NCI-H2029 treated with DMSO at 0.1 percent for 48 hours (cell line): ENCODE results near the gene THSD4.

Source experiments
- DNase-seq: peaks from one replicate; lab custom pipeline; 2025; lab: John Stamatoyannopoulos, UW

THSD4 gene

GRCh38 chr15:71225851-71226250 is 110.6 kb downstream of the THSD4 start:
- no peak for DNase-seq

GRCh38 chr15:71226536-71227455 is 111.5 kb downstream of the THSD4 start:
- DNase-seq = no peak

GRCh38 chr15:71228403-71228802 is 113.1 kb downstream of the THSD4 start:
- no peak for DNase-seq

GRCh38 chr15:71230303-71230702 is 115.0 kb downstream of the THSD4 start:
- no peak for DNase-seq

- DNase-seq = no peak
Observed at GRCh38 chr15:71231758-71232157, 116.5 kb downstream of the THSD4 start.

- DNase-seq = no peak
Observed at GRCh38 chr15:71232411-71232810, 117.1 kb downstream of the THSD4 start.

GRCh38 chr15:71237456-71238188 is 122.4 kb downstream of the THSD4 start:
- no peak for DNase-seq

- DNase-seq = no peak
Observed at GRCh38 chr15:71238926-71239325, 123.7 kb downstream of the THSD4 start.

- DNase-seq = no peak
Observed at GRCh38 chr15:71239592-71240364, 124.5 kb downstream of the THSD4 start.

- no peak for DNase-seq
Observed at GRCh38 chr15:71242292-71242691, 127.0 kb downstream of the THSD4 start.

- DNase-seq = no peak
Observed at GRCh38 chr15:71244250-71244649, 129.0 kb downstream of the THSD4 start.

GRCh38 chr15:71245588-71245987 is 130.3 kb downstream of the THSD4 start:
- DNase-seq = no peak

- no peak for DNase-seq
Observed at GRCh38 chr15:71248386-71248785, 133.1 kb downstream of the THSD4 start.

- no peak for DNase-seq
Observed at GRCh38 chr15:71249986-71250385, 134.7 kb downstream of the THSD4 start.

- DNase-seq = no peak
Observed at GRCh38 chr15:71250936-71251583, 135.8 kb downstream of the THSD4 start.

- no peak for DNase-seq
Observed at GRCh38 chr15:71251584-71252043, 136.3 kb downstream of the THSD4 start.

GRCh38 chr15:71252044-71252739 is 136.9 kb downstream of the THSD4 start:
- DNase-seq = no peak

- DNase-seq = no peak
Observed at GRCh38 chr15:71252740-71253047, 137.4 kb downstream of the THSD4 start.

- DNase-seq = no peak
Observed at GRCh38 chr15:71254491-71254890, 139.2 kb downstream of the THSD4 start.

- DNase-seq = no peak
Observed at GRCh38 chr15:71256934-71257664, 141.8 kb downstream of the THSD4 start.

GRCh38 chr15:71259866-71260265 is 144.6 kb downstream of the THSD4 start:
- DNase-seq = no peak
